Right lobe of liver (tissue), 6 donors: ENCODE results near the gene LAIR1. TPM values are rescaled to one million over a fixed set of nuclear protein-coding genes. Genes with fewer than 3 reads are reported as not detected.
"Not testable (repeated sequence)": the region's sequence is repeated elsewhere in the genome, so short reads cannot be mapped to it uniquely, and the experiment has no call there.

Experiments
- ATAC-seq, 4 donors: fragments of 200-7000 bp; cut with Tn5 transposase; one replicate each; pipeline ENCODE4 v1.9.1; 2020; ENCODE audit warnings: mild to moderate bottlenecking in 4 of 4, moderate library complexity in 4 of 4
- DNase-seq, 3 donors: peaks; one replicate each; pipeline ENCODE4 v3.0.0-alpha.2; 2020
- H3K27ac ChIP-seq, 3 donors: fragments of 200-600 bp; one replicate each; pipeline ENCODE4 v1.8.0; 2022
- H3K27me3 ChIP-seq, 2 donors: fragments of 200-600 bp; one replicate each; pipeline ENCODE4 v1.8.0; 2022
- H3K36me3 ChIP-seq, 4 donors: fragments of 200-600 bp; sonication (generic) in 1 of 4; one replicate each; pipeline versions ENCODE4 v1.5.1 to v1.8.0; 2017 to 2022; ENCODE audit warnings: control low read depth in 1 of 4
- H3K4me1 ChIP-seq, 4 donors: fragments of 200-600 bp; sonication (generic) in 1 of 4; one replicate each; pipeline versions ENCODE4 v1.5.1 to v1.8.0; 2017 to 2022; ENCODE audit warnings: control low read depth in 1 of 4
- H3K4me3 ChIP-seq, 3 donors: fragments of 200-600 bp; one replicate each; pipeline ENCODE4 v1.8.0; 2022
- H3K9me3 ChIP-seq, 4 donors: fragments of 200-600 bp; sonication (generic) in 1 of 4; one replicate each; pipeline versions ENCODE4 v1.5.1 to v1.8.0; 2017 to 2022; ENCODE audit warnings: control low read depth in 1 of 4
- CTCF ChIP-seq, 4 donors: fragments of 200-600 bp in 3 of 4; fragments of 450-650 bp in 1 of 4; IDR thresholded peaks; one replicate each; pipeline versions ENCODE4 v1.5.1 to v1.8.0; 2016 to 2022; ENCODE audit warnings: antibody characterized with exemption in 4 of 4, mild to moderate bottlenecking in 2 of 4
- POLR2A ChIP-seq: fragments of 450-650 bp; IDR thresholded peaks from one replicate; pipeline ENCODE4 v1.6.1; 2017; ENCODE audit warnings: antibody characterized with exemption, mild to moderate bottlenecking
- WGBS: methylation state at CpG from one replicate; pipeline ENCODE4 v1.1.6; 2018; ENCODE audit warnings: low coverage, low lambda C conversion rate; ENCODE audit not compliant: insufficient coverage; ENCODE audit errors: missing lambda C conversion rate; 5-methylcytosine and 5-hydroxymethylcytosine counted together
- intact Hi-C, 2 donors: fragments of 100-400 bp; cut with DNase I; formaldehyde crosslinking; loops; one replicate each; pipeline versions ENCODE4 v1.11.2 to v1.14.1; 2022
- total RNA-seq, 6 experiments: library from RNA; depleted of rRNA in 2 of 6; stranded (reverse); fragments of >200 nt in 2 of 6; fragmentation: NEBNext Ultra II Directional in 3 of 6; extraction: Animal tissue kit (Norgen Biotek cat#: 25700) in 3 of 6; gene quantifications; one replicate each; pipeline versions ENCODE4 v1.1.0 to v1.2.4, GENCODE V29; 2016 to 2023
- donor health status: DM: no; HTN: yes; CAD: no.
- donor health status: DM: no; HTN: no; CAD: no.
- donor health status: DM: no; HTN: no; CAD: no.
- donor health status: DM: no; HTN: yes; CAD: no.
- donor health status: DM: no; HTN: yes; CAD: no.

The LAIR1 gene
- total RNA-seq, 6 experiments from 2014 or later = 2.9 to 15.3 (median 4.9) TPM

- Histone ChIP-seq H3K27ac (no peak overlapping the region), H3K9me3 (no peaks in the 10 kb centered on the region), H3K4me3 (no peak overlapping the region), H3K36me3 (no peaks in the 10 kb centered on the region), H3K27me3 (no peaks in the 10 kb centered on the region), H3K4me1 (no peaks in the 10 kb centered on the region)
- intact Hi-C loops = no loop called here
- no peak for ATAC-seq
- DNase-seq = no peak
- WGBS = 18% methylated on average over 6 of the region's 8 CpGs
- no peak for TF ChIP-seq CTCF (IDR thresholded peaks at IDR 0.05)
- TF ChIP-seq POLR2A = no peak
Measured at GRCh38 chr19:54369082-54369687, 4.5 kb upstream of the LAIR1 start.

- H3K9me3 ChIP-seq = no peaks in the 10 kb centered on the region
- no peak overlapping the region for H3K27ac ChIP-seq
- ATAC-seq (no peak), DNase-seq (no peak)
- WGBS = 42% methylated on average over 6 of the region's 6 CpGs
- H3K36me3 ChIP-seq = no peaks in the 10 kb centered on the region
- no peaks in the 10 kb centered on the region for H3K4me1 ChIP-seq
- TF ChIP-seq POLR2A (no peak), CTCF (IDR thresholded peaks at IDR 0.05) (no peak)
- H3K27me3 ChIP-seq = no peaks in the 10 kb centered on the region
- intact Hi-C loops = no loop called here
- H3K4me3 ChIP-seq = no peak overlapping the region
Measured at GRCh38 chr19:54366811-54367210, 2.1 kb upstream of the LAIR1 start.

- H3K27me3 ChIP-seq, H3K4me1 ChIP-seq, ATAC-seq, DNase-seq, H3K36me3 ChIP-seq, H3K9me3 ChIP-seq, H3K4me3 ChIP-seq, H3K27ac ChIP-seq, intact Hi-C loops: not testable (repeated sequence)
- WGBS = 62% methylated on average over 7 of the region's 13 CpGs
Measured at GRCh38 chr19:54365798-54366197, 1.1 kb upstream of the LAIR1 start.

- H3K27ac ChIP-seq = peak overlapping the region in 1 of 3 donors; percentile 17
- ATAC-seq = peak in 1 of 4 donors; percentile 14
- intact Hi-C loops, H3K36me3 ChIP-seq, H3K4me3 ChIP-seq, DNase-seq, H3K9me3 ChIP-seq, H3K4me1 ChIP-seq, H3K27me3 ChIP-seq: not testable (repeated sequence)
- 16% methylated on average over 7 of the region's 10 CpGs for WGBS
Measured at GRCh38 chr19:54361680-54362422, 2.9 kb downstream of the LAIR1 start.

GRCh38 chr19:54359149-54359820 lies 5.4 kb downstream of the LAIR1 start:
- H3K9me3 ChIP-seq, H3K4me3 ChIP-seq, H3K4me1 ChIP-seq, intact Hi-C loops, H3K27ac ChIP-seq, H3K36me3 ChIP-seq, DNase-seq, H3K27me3 ChIP-seq: not testable (repeated sequence)
- peak; percentile 62 to 77 (median 68) for ATAC-seq
- peak in 1 of 4 donors; percentile 7 for TF ChIP-seq CTCF (IDR thresholded peaks at IDR 0.05)
- 8% methylated on average over 9 of the region's 21 CpGs for WGBS
